ENCODE results near the gene ACBD7.

GRCh38 chr10:15103513-15103912 is 14.9 kb upstream of the ACBD7 start:
- TF ChIP-seq CTCF (IDR thresholded peaks at IDR 0.05) (no peak), POLR2A (IDR thresholded peaks at IDR 0.05) (no peak)
